Esophagus squamous epithelium (tissue), 5 donors: ENCODE measurements around the gene SFRP2. TPM values are rescaled to one million over a fixed set of nuclear protein-coding genes. Genes with fewer than 3 reads are reported as not detected.
A peak's percentile ranks its signal among the peaks of the same experiment; 100 is the strongest.

Source experiments
- DNase-seq: peaks from one replicate; lab custom pipeline; 2025; lab: John Stamatoyannopoulos, UW
- H3K27ac ChIP-seq, 4 donors: fragments of 200-600 bp; sonication (generic); one replicate each; pipeline ENCODE4 v1.5.1; 2016 to 2019; ENCODE audit warnings: mild to moderate bottlenecking in 1 of 4
- H3K27me3 ChIP-seq, 4 donors: fragments of 200-600 bp; sonication (generic); 1 replicate in 3 of 4; 2 replicates in 1 of 4; pipeline versions ENCODE4 v1.5.1 to v1.6.0; 2017 to 2021; ENCODE audit warnings: antibody characterized with exemption in 1 of 4
- H3K36me3 ChIP-seq, 3 donors: fragments of 200-600 bp; sonication (generic); one replicate each; pipeline ENCODE4 v1.5.1; 2016 to 2019
- H3K4me1 ChIP-seq, 3 donors: fragments of 200-600 bp; sonication (generic); one replicate each; pipeline ENCODE4 v1.5.1; 2017 to 2019
- H3K4me3 ChIP-seq, 4 donors: fragments of 200-600 bp; sonication (generic); 1 replicate in 3 of 4; 2 replicates in 1 of 4; pipeline ENCODE4 v1.5.1; 2016 to 2019; ENCODE audit warnings: mild to moderate bottlenecking in 2 of 4, moderate library complexity in 1 of 4
- H3K9me3 ChIP-seq, 3 donors: fragments of 200-600 bp; sonication (generic); one replicate each; pipeline ENCODE4 v1.5.1; 2016 to 2019
- POLR2A ChIP-seq, 4 donors: fragments of 450-650 bp; IDR thresholded peaks; one replicate each; pipeline ENCODE4 v1.6.1; 2017; ENCODE audit warnings: antibody characterized with exemption in 4 of 4, mild to moderate bottlenecking in 4 of 4, moderate library complexity in 3 of 4
- WGBS, 2 donors: methylation state at CpG; one replicate each; pipeline ENCODE4 v1.1.5; 2018; 5-methylcytosine and 5-hydroxymethylcytosine counted together
- intact Hi-C: fragments of 100-400 bp; cut with DNase I; formaldehyde crosslinking; loops from one replicate; pipeline ENCODE4 v1.15.0; 2022
- total RNA-seq, 4 donors: library from RNA; depleted of rRNA; stranded (reverse); fragments of >200 nt; gene quantifications; one replicate each; pipeline ENCODE4 v1.1.0, GENCODE V29; 2016
- TF ChIP-seq, protein P1 (sequence below), 6 experiments: fragments of 450-650 bp in 4 of 6; fragments of 200-600 bp in 2 of 6; sonication (generic) in 2 of 6; IDR thresholded peaks; one replicate each; pipeline ENCODE4 v1.5.1; 2016 to 2019; ENCODE audit warnings: antibody characterized with exemption in 6 of 6, mild to moderate bottlenecking in 4 of 6, moderate library complexity in 4 of 6
- donor health status: DM: yes; HTN: yes; CAD: no.

Gene SFRP2
- total RNA-seq, 4 donors from 2014 or later, result 2.2 to 104 (median 13.3) TPM

DNA sequence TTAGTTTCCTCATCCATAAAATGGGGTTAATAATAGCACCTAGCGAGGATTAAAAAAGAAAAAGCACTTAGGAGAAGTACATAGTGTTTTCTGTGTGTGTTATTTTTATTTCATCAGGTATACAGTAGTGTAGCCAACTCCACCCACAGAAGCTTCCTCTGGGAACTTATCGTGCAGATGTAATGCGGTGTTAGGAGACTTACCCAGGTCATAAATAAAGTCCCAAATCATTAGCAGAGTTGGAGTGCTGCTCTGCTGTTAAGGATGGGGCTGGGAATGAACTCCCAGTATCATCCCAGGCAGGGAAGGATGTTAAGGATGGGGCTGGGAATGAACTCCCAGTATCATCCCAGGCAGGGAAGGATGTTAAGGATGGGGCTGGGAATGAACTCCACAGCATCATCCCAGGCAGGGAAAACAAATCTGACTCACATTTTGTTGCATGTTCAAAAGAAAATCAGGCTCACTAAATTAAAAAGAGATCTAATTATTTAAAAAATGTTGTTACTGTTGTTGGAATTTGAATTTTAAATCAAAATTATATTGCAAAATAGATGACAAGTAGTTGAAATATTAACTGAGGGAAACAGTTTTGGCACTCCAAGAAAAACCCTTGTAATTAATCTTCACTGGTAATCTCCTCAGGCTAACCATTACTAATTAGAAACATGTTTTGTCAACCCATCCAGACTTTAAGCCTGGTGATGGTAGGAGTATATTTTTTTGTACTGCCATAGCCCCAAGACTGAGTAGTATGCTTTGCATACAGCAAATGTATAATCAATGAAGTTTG, 10.2 kb upstream of the SFRP2 start:
- no peaks in the 10 kb centered on the region for H3K9me3 ChIP-seq
- intact Hi-C loops, result loop anchor here (10.0 kb wide), 1 partner anchor 516 kb away; no protein-coding TSS in a partner anchor
- H3K27ac ChIP-seq, result peak overlapping the region in 2 of 4 donors; percentile 10 to 33
- WGBS, 2 donors, result 62 to 70% methylated on average over 3 of the region's 3 CpGs
- H3K27me3 ChIP-seq, result peaks cover 0 to 39% (median 0%) of the 10 kb centered on the region in 4 donors
- TF ChIP-seq, protein P1, sequence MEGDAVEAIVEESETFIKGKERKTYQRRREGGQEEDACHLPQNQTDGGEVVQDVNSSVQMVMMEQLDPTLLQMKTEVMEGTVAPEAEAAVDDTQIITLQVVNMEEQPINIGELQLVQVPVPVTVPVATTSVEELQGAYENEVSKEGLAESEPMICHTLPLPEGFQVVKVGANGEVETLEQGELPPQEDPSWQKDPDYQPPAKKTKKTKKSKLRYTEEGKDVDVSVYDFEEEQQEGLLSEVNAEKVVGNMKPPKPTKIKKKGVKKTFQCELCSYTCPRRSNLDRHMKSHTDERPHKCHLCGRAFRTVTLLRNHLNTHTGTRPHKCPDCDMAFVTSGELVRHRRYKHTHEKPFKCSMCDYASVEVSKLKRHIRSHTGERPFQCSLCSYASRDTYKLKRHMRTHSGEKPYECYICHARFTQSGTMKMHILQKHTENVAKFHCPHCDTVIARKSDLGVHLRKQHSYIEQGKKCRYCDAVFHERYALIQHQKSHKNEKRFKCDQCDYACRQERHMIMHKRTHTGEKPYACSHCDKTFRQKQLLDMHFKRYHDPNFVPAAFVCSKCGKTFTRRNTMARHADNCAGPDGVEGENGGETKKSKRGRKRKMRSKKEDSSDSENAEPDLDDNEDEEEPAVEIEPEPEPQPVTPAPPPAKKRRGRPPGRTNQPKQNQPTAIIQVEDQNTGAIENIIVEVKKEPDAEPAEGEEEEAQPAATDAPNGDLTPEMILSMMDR (IDR thresholded peaks at IDR 0.05), result no peak
- TF ChIP-seq POLR2A (IDR thresholded peaks at IDR 0.05), result no peak
- no peak overlapping the region for H3K4me3 ChIP-seq
- H3K36me3 ChIP-seq, result no peaks in the 10 kb centered on the region
- peaks cover 0 to 4% (median 0%) of the 10 kb centered on the region in 3 donors for H3K4me1 ChIP-seq
- no peak for DNase-seq

GRCh38 chr4:153798420-153798819, 9.5 kb upstream of the SFRP2 start:
- TF ChIP-seq POLR2A (IDR thresholded peaks at IDR 0.05), result no peak
- TF ChIP-seq, protein P1 (IDR thresholded peaks at IDR 0.05), result no peak
- peak overlapping the region in 2 of 4 donors; percentile 10 to 33 for H3K27ac ChIP-seq
- intact Hi-C loops, result loop anchor here (10.0 kb wide), 1 partner anchor 516 kb away; no protein-coding TSS in a partner anchor

GRCh38 chr4:153794006-153794405, 5.1 kb upstream of the SFRP2 start:
- intact Hi-C loops, result loop anchor here (10.0 kb wide), 1 partner anchor 521 kb away; no protein-coding TSS in a partner anchor
- peaks cover 17 to 44% (median 21%) of the 10 kb centered on the region in 3 donors for H3K4me1 ChIP-seq
- H3K9me3 ChIP-seq, result no peaks in the 10 kb centered on the region
- 75 to 76% methylated on average over 5 of the region's 5 CpGs for WGBS, 2 donors
- H3K36me3 ChIP-seq, result no peaks in the 10 kb centered on the region
- TF ChIP-seq POLR2A (IDR thresholded peaks at IDR 0.05), result no peak
- TF ChIP-seq, protein P1 (IDR thresholded peaks at IDR 0.05), result no peak
- no peak overlapping the region for H3K4me3 ChIP-seq
- H3K27me3 ChIP-seq, result peaks cover 21 to 82% (median 25%) of the 10 kb centered on the region in 4 donors
- DNase-seq, result no peak
- H3K27ac ChIP-seq, result no peak overlapping the region

More at GRCh38 chr4:153798420-153798819, 9.5 kb upstream of the SFRP2 start:
- 32 to 38% methylated on average over 3 of the region's 3 CpGs for WGBS, 2 donors
- no peak for DNase-seq
- H3K4me3 ChIP-seq, result no peak overlapping the region
- H3K36me3 ChIP-seq, result no peaks in the 10 kb centered on the region
- H3K9me3 ChIP-seq, result no peaks in the 10 kb centered on the region
- H3K27me3 ChIP-seq, result peaks cover 0 to 44% (median 0%) of the 10 kb centered on the region in 4 donors
- H3K4me1 ChIP-seq, result peaks cover 0 to 4% (median 0%) of the 10 kb centered on the region in 3 donors

DNA sequence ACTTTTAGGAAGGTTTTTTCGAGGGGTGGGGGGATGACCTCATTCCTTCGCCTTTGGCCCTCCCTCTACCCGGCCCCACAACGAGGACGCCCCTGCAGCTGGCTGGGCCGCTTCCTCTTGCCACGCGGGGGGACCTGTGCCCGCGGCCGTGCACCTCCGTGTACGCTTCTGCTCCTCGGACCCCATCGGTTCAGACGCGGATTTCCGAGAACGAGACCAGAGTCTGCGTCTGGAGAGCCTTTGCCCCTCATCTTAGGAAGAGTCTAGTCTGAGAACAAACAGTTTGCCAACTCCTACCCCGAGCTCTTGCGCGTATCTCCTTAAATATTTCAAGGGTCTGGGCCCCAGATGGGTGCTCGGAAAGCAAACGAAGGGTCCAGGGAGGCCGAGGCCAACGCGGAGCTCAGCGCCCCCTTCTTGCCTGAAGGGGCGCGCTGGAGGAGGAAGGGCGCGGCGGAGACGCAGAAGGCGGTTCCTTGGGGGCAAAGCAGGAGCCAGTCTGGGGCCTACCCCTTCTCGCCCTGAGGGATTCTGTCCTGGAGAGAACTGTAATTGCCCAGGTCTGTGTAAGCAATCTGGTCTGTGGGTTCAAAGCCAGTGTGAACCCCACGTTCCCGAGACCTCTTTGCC, 3.9 kb upstream of the SFRP2 start:
- WGBS, 2 donors, result 57 to 69% methylated on average over 13 to 14 of the region's 39 CpGs
- Histone ChIP-seq H3K27me3 (peaks cover 22 to 90% (median 36%) of the 10 kb centered on the region in 4 donors), H3K4me3 (peak overlapping the region in 3 of 4 donors; percentile 0 to 65 (median 47)), H3K36me3 (no peaks in the 10 kb centered on the region), H3K9me3 (no peaks in the 10 kb centered on the region), H3K4me1 (peaks cover 22 to 51% (median 27%) of the 10 kb centered on the region in 3 donors), H3K27ac (peak overlapping the region in 1 of 4 donors; percentile 21)
- no peak for DNase-seq
- intact Hi-C loops, result loop anchor here (10.0 kb wide), 1 partner anchor 522 kb away; no protein-coding TSS in a partner anchor
- no peak for TF ChIP-seq POLR2A (IDR thresholded peaks at IDR 0.05)
- TF ChIP-seq, protein P1 (IDR thresholded peaks at IDR 0.05), result no peak
